PFSK-1 (cell line): Measurements from ENCODE around the gene LSM14A.

Source experiments
- FOXP2 ChIP-seq: optimal IDR thresholded peaks from 2 replicates; pipeline ENCODE3; 2011; ENCODE audit warnings: borderline replicate concordance, control low read depth, inconsistent platforms; ENCODE audit not compliant: insufficient read depth; ENCODE audit errors: extremely low read length, extremely low read depth
- POLR2AphosphoS5 ChIP-seq: IDR thresholded peaks from 2 replicates; pipeline ENCODE4 v1.6.1; 2012; ENCODE audit warnings: low read depth, mild to moderate bottlenecking, control low read depth, low read length, moderate library complexity
- REST ChIP-seq, 2 experiments: IDR thresholded peaks; 2 replicates each; pipeline versions ENCODE4 v1.6.1 to v1.8.0; 2011 to 2012; ENCODE audit warnings: low read depth in 2 of 2, low read length in 2 of 2, control low read depth in 1 of 2, inconsistent platforms in 1 of 2, mild to moderate bottlenecking in 1 of 2, moderate library complexity in 1 of 2; ENCODE audit not compliant: insufficient read depth in 1 of 2
- TAF1 ChIP-seq: IDR thresholded peaks from 2 replicates; pipeline ENCODE4 v1.6.1; 2012; ENCODE audit warnings: low read length, control low read depth, borderline replicate concordance; ENCODE audit not compliant: insufficient read depth

GRCh38 chr19:34148658-34149185, 23.6 kb upstream of the LSM14A start:
- TF ChIP-seq FOXP2: no peak
- TF ChIP-seq TAF1: no peak
- TF ChIP-seq POLR2AphosphoS5: no peak
- TF ChIP-seq REST (IDR thresholded peaks at IDR 0.05; ENCODE audit: insufficient read depth in 1 of 2, low read depth in 2 of 2, low read length in 2 of 2): no peak
